PC-9 (cell line): ENCODE measurements around the gene KIF21A.

Experiments
- EZH2 ChIP-seq: fragments of 200-600 bp; sonication (generic); IDR thresholded peaks from 2 replicates; pipeline ENCODE4 v1.8.0; 2017; ENCODE audit warnings: antibody characterized with exemption, low read depth
- TF ChIP-seq, protein P1 (sequence below): fragments of 200-600 bp; sonication (generic); conservative IDR thresholded peaks from 2 replicates; pipeline ENCODE4 v1.6.1; 2017; ENCODE audit warnings: mixed run types, antibody characterized with exemption, mild to moderate bottlenecking, moderate library complexity

DNA sequence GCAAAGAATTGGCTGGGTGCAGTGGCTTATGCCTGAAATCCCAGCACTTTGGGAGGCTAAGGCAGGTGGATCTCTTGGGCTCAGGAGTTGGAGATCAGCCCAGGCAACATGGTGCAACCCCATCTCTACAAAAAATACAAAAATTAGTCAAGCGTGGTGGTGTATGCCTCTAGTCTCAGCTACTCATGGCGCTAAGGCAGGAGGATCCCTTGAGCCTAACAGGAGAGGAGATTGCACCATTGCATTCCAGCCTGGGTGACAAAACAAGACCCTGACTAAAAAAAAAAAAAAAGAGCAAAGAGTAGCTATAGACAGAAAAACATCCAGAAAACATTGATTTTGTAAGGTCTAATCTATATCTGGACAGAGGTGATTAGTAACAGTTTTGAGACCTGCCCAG lies 25.0 kb downstream of the KIF21A start:
- TF ChIP-seq, protein P1, sequence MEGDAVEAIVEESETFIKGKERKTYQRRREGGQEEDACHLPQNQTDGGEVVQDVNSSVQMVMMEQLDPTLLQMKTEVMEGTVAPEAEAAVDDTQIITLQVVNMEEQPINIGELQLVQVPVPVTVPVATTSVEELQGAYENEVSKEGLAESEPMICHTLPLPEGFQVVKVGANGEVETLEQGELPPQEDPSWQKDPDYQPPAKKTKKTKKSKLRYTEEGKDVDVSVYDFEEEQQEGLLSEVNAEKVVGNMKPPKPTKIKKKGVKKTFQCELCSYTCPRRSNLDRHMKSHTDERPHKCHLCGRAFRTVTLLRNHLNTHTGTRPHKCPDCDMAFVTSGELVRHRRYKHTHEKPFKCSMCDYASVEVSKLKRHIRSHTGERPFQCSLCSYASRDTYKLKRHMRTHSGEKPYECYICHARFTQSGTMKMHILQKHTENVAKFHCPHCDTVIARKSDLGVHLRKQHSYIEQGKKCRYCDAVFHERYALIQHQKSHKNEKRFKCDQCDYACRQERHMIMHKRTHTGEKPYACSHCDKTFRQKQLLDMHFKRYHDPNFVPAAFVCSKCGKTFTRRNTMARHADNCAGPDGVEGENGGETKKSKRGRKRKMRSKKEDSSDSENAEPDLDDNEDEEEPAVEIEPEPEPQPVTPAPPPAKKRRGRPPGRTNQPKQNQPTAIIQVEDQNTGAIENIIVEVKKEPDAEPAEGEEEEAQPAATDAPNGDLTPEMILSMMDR: no peak
- no peak for TF ChIP-seq EZH2
